H9 (cell line): Measurements from ENCODE around the gene ZSCAN31. TPM values are rescaled to one million over a fixed set of nuclear protein-coding genes. Genes with fewer than 3 reads are reported as not detected.

Experiments used
- DNase-seq: peaks from one replicate; pipeline ENCODE4 v3.0.0-alpha.2; 2017
- H2AFZ ChIP-seq: one replicate; pipeline ENCODE4 v1.6.1; 2013; ENCODE audit warnings: mild to moderate bottlenecking, low read length, control low read depth, moderate library complexity
- H2AK5ac ChIP-seq: 2 replicates; pipeline ENCODE4 v1.6.1; 2013; ENCODE audit warnings: low read length, control low read depth, mixed read lengths; ENCODE audit not compliant: insufficient read length
- H2BK120ac ChIP-seq: one replicate; pipeline ENCODE4 v1.6.1; 2013; ENCODE audit warnings: low read depth, mild to moderate bottlenecking, low read length, control low read depth, inconsistent platforms; ENCODE audit not compliant: poor library complexity, severe bottlenecking
- H2BK12ac ChIP-seq: 2 replicates; pipeline ENCODE4 v1.6.1; 2013; ENCODE audit warnings: low read length, control low read depth, mixed read lengths, low read depth; ENCODE audit not compliant: insufficient read length
- H2BK15ac ChIP-seq: 2 replicates; pipeline ENCODE4 v1.6.1; 2013; ENCODE audit warnings: low read depth, low read length, control low read depth
- H2BK20ac ChIP-seq: one replicate; pipeline ENCODE4 v1.6.1; 2013; ENCODE audit warnings: low read depth, mild to moderate bottlenecking, low read length, control low read depth, inconsistent platforms; ENCODE audit not compliant: poor library complexity, severe bottlenecking
- H2BK5ac ChIP-seq: 2 replicates; pipeline ENCODE4 v1.6.1; 2013; ENCODE audit warnings: low read length, control low read depth, mixed read lengths; ENCODE audit not compliant: insufficient read length
- H3K14ac ChIP-seq: 2 replicates; pipeline ENCODE4 v1.6.1; 2013; ENCODE audit warnings: low read length, control low read depth; ENCODE audit not compliant: insufficient read depth
- H3K18ac ChIP-seq: 2 replicates; pipeline ENCODE4 v1.6.1; 2013; ENCODE audit warnings: low read depth, mild to moderate bottlenecking, mixed read lengths, low read length, control low read depth; ENCODE audit not compliant: insufficient read length
- H3K23ac ChIP-seq: 2 replicates; pipeline ENCODE4 v1.6.1; 2013; ENCODE audit warnings: low read length, control low read depth, mixed read lengths, low read depth; ENCODE audit not compliant: insufficient read length
- H3K23me2 ChIP-seq: 2 replicates; pipeline ENCODE4 v1.6.1; 2013; ENCODE audit warnings: low read depth, mild to moderate bottlenecking, mixed read lengths, low read length, control low read depth; ENCODE audit not compliant: insufficient read length, poor library complexity, severe bottlenecking
- H3K27ac ChIP-seq: 2 replicates; pipeline ENCODE4 v1.5.1; 2013; ENCODE audit warnings: low read length, control low read depth, mixed read lengths, low read depth; ENCODE audit not compliant: insufficient read length
- H3K27me3 ChIP-seq: 2 replicates; pipeline ENCODE4 v1.6.1; 2013; ENCODE audit warnings: low read length, control low read depth, inconsistent platforms; ENCODE audit not compliant: insufficient read depth
- H3K4ac ChIP-seq: 2 replicates; pipeline ENCODE4 v1.6.1; 2013; ENCODE audit warnings: low read depth, mild to moderate bottlenecking, control low read depth, inconsistent platforms, low read length, moderate library complexity
- H3K4me1 ChIP-seq: 2 replicates; pipeline ENCODE4 v1.6.1; 2013; ENCODE audit warnings: low read length, control low read depth, inconsistent platforms; ENCODE audit not compliant: insufficient read depth
- H3K4me2 ChIP-seq: 2 replicates; pipeline ENCODE4 v1.6.1; 2013; ENCODE audit warnings: low read length, control low read depth, mixed read lengths; ENCODE audit not compliant: insufficient read length, insufficient read depth
- H3K56ac ChIP-seq: 2 replicates; pipeline ENCODE4 v1.6.1; 2013; ENCODE audit warnings: low read depth, mild to moderate bottlenecking, mixed read lengths, low read length, control low read depth; ENCODE audit not compliant: insufficient read length
- H3K79me1 ChIP-seq: 2 replicates; pipeline ENCODE4 v1.6.1; 2013; ENCODE audit warnings: low read depth, mild to moderate bottlenecking, moderate library complexity, low read length, control low read depth, inconsistent platforms; ENCODE audit not compliant: insufficient read depth, poor library complexity, severe bottlenecking
- H3K79me2 ChIP-seq: 2 replicates; pipeline ENCODE4 v1.6.1; 2013; ENCODE audit warnings: low read length, control low read depth, inconsistent platforms; ENCODE audit not compliant: insufficient read depth
- H3K9ac ChIP-seq: 2 replicates; pipeline ENCODE4 v1.6.1; 2013; ENCODE audit warnings: low read length, control low read depth, mixed read lengths; ENCODE audit not compliant: insufficient read length; ENCODE audit errors: extremely low read depth
- H3K9me3 ChIP-seq: one replicate; pipeline ENCODE4 v1.6.1; 2013; ENCODE audit warnings: low read depth, low read length, inconsistent platforms; ENCODE audit not compliant: control insufficient read depth
- H3T11ph ChIP-seq: one replicate; pipeline ENCODE4 v1.6.1; 2013; ENCODE audit warnings: mild to moderate bottlenecking, low read length, control low read depth, inconsistent platforms
- H4K20me1 ChIP-seq: one replicate; pipeline ENCODE4 v1.6.1; 2013; ENCODE audit not compliant: control insufficient read depth, insufficient read length, insufficient read depth
- H4K5ac ChIP-seq: 2 replicates; pipeline ENCODE4 v1.6.1; 2013; ENCODE audit warnings: low read depth, mild to moderate bottlenecking, mixed read lengths, low read length, control low read depth; ENCODE audit not compliant: insufficient read length
- H4K8ac ChIP-seq: replicated peaks from 2 replicates; pipeline ENCODE4 v1.6.1; 2013; ENCODE audit warnings: low read length, control low read depth, mixed read lengths, low read depth; ENCODE audit not compliant: insufficient read length
- H4K91ac ChIP-seq: 2 replicates; pipeline ENCODE4 v1.6.1; 2013; ENCODE audit warnings: low read depth, mild to moderate bottlenecking, moderate library complexity, mixed read lengths, low read length, control low read depth; ENCODE audit not compliant: insufficient read length
- H3K27ac Mint-ChIP-seq, 3 experiments: 2 replicates in 2 of 3; 3 replicates in 1 of 3; pipeline ENCODE4 v1.8.0; 2020 to 2021; ENCODE audit warnings: mixed read lengths in 3 of 3, mild to moderate bottlenecking in 1 of 3, moderate library complexity in 1 of 3
- H3K27me3 Mint-ChIP-seq: 2 replicates; pipeline ENCODE4 v1.8.0; 2021; ENCODE audit warnings: low read depth, mild to moderate bottlenecking, moderate library complexity, mixed read lengths
- H3K36me3 Mint-ChIP-seq, 3 experiments: 2 replicates in 2 of 3; 3 replicates in 1 of 3; pipeline ENCODE4 v1.8.0; 2020 to 2021; ENCODE audit warnings: low read depth in 3 of 3, mixed read lengths in 3 of 3; ENCODE audit not compliant: insufficient read depth in 1 of 3
- H3K4me1 Mint-ChIP-seq, 2 experiments: 2 replicates each; pipeline ENCODE4 v1.8.0; 2020; ENCODE audit warnings: mixed read lengths in 2 of 2
- H3K4me3 Mint-ChIP-seq, 2 experiments: 2 replicates in 1 of 2; 3 replicates in 1 of 2; pipeline ENCODE4 v1.8.0; 2020 to 2021; ENCODE audit warnings: mild to moderate bottlenecking in 2 of 2, mixed read lengths in 2 of 2, moderate library complexity in 1 of 2
- H3K9me3 Mint-ChIP-seq, 2 experiments: 2 replicates in 1 of 2; 3 replicates in 1 of 2; pipeline ENCODE4 v1.8.0; 2020; ENCODE audit warnings: mild to moderate bottlenecking in 2 of 2, mixed read lengths in 2 of 2, moderate library complexity in 1 of 2
- CTCF ChIP-seq: fragments of 200-600 bp; sonication (generic); conservative IDR thresholded peaks from 3 replicates; pipeline ENCODE4 v1.8.0; 2021; ENCODE audit warnings: antibody characterized with exemption, mild to moderate bottlenecking
- WGBS: extraction: QIAGEN DNeasy Blood & Tissue Kit; methylation state at CpG from one replicate; pipeline ENCODE4 v1.1.7; 2013; ENCODE audit warnings: missing lambda C conversion rate, low lambda C conversion rate, mixed read lengths; ENCODE audit not compliant: insufficient read length; ENCODE audit errors: extremely low coverage; 5-methylcytosine and 5-hydroxymethylcytosine counted together
- total RNA-seq: library from RNA; stranded (reverse); gene quantifications from 2 replicates; pipeline ENCODE4 v1.2.1, GENCODE V29; 2021

The ZSCAN31 gene
- total RNA-seq, 1 experiment from 2014 or later: 7.1 TPM

GRCh38 chr6:28355743-28356665 lies 20.1 kb upstream of the ZSCAN31 start:
- Histone ChIP-seq H3T11ph (no peak overlapping the region), H2AK5ac (no peak overlapping the region), H3K27ac (no peak overlapping the region), H3K23me2 (peaks cover 3% of the 10 kb centered on the region), H4K5ac (no peak overlapping the region), H3K9me3 (no peaks in the 10 kb centered on the region), H3K4ac (no peak overlapping the region), H4K91ac (peak overlapping the region; percentile 11), H2BK120ac (no peak overlapping the region), H2AFZ (no peak overlapping the region), H3K56ac (no peak overlapping the region), H3K27me3 (no peaks in the 10 kb centered on the region), H3K79me2 (peaks cover 2% of the 10 kb centered on the region; the same call in 1 of the 2 replicates), H3K14ac (no peak overlapping the region; the same call in 1 of the 2 replicates), H3K4me2 (peak overlapping the region; percentile 55), H2BK5ac (no peak overlapping the region), H2BK15ac (no peak overlapping the region), H3K79me1 (peaks cover 2% of the 10 kb centered on the region), H3K9ac (peak overlapping the region; percentile 47), H3K4me1 (peaks cover 4% of the 10 kb centered on the region; the same call in 1 of the 2 replicates), H4K20me1 (peaks cover 2% of the 10 kb centered on the region), H2BK12ac (no peak overlapping the region), H3K23ac (no peak overlapping the region), H3K18ac (peak overlapping the region; percentile 43), H4K8ac (no peak overlapping the region), H2BK20ac (no peak overlapping the region)
- DNase-seq: peak; percentile 84
- peaks cover 19% of the 10 kb centered on the region in 2 experiments for H3K4me1 Mint-ChIP-seq
- no CpG with 5 or more reads among the region's 19 CpGs for WGBS
- peak overlapping the region; percentile 62 to 77 for H3K4me3 Mint-ChIP-seq
- peak overlapping the region in 2 of 3 experiments; percentile 91 to 95; a peak in 4 of 7 replicates for H3K27ac Mint-ChIP-seq
- TF ChIP-seq CTCF: peak; percentile 77
- H3K9me3 Mint-ChIP-seq: peaks cover 7 to 8% of the 10 kb centered on the region in 2 experiments
- peaks cover 18 to 31% (median 28%) of the 10 kb centered on the region in 3 experiments for H3K36me3 Mint-ChIP-seq
- H3K27me3 Mint-ChIP-seq: no peaks in the 10 kb centered on the region
